Right lobe of liver (tissue), 6 donors: Measurements from ENCODE around the gene XRN1. TPM values are rescaled to one million over a fixed set of nuclear protein-coding genes. Genes with fewer than 3 reads are reported as not detected.

Source experiments
- ATAC-seq, 4 donors: fragments of 200-7000 bp; cut with Tn5 transposase; one replicate each; pipeline ENCODE4 v1.9.1; 2020; ENCODE audit warnings: mild to moderate bottlenecking in 4 of 4, moderate library complexity in 4 of 4
- DNase-seq, 3 donors: peaks; one replicate each; pipeline ENCODE4 v3.0.0-alpha.2; 2020
- H3K27ac ChIP-seq, 3 donors: fragments of 200-600 bp; one replicate each; pipeline ENCODE4 v1.8.0; 2022
- H3K27me3 ChIP-seq, 2 donors: fragments of 200-600 bp; one replicate each; pipeline ENCODE4 v1.8.0; 2022
- H3K36me3 ChIP-seq, 4 donors: fragments of 200-600 bp; sonication (generic) in 1 of 4; one replicate each; pipeline versions ENCODE4 v1.5.1 to v1.8.0; 2017 to 2022; ENCODE audit warnings: control low read depth in 1 of 4
- H3K4me1 ChIP-seq, 4 donors: fragments of 200-600 bp; sonication (generic) in 1 of 4; one replicate each; pipeline versions ENCODE4 v1.5.1 to v1.8.0; 2017 to 2022; ENCODE audit warnings: control low read depth in 1 of 4
- H3K4me3 ChIP-seq, 3 donors: fragments of 200-600 bp; one replicate each; pipeline ENCODE4 v1.8.0; 2022
- H3K9me3 ChIP-seq, 4 donors: fragments of 200-600 bp; sonication (generic) in 1 of 4; one replicate each; pipeline versions ENCODE4 v1.5.1 to v1.8.0; 2017 to 2022; ENCODE audit warnings: control low read depth in 1 of 4
- CTCF ChIP-seq, 4 donors: fragments of 200-600 bp in 3 of 4; fragments of 450-650 bp in 1 of 4; IDR thresholded peaks; one replicate each; pipeline versions ENCODE4 v1.5.1 to v1.8.0; 2016 to 2022; ENCODE audit warnings: antibody characterized with exemption in 4 of 4, mild to moderate bottlenecking in 2 of 4
- POLR2A ChIP-seq: fragments of 450-650 bp; IDR thresholded peaks from one replicate; pipeline ENCODE4 v1.6.1; 2017; ENCODE audit warnings: antibody characterized with exemption, mild to moderate bottlenecking
- WGBS: methylation state at CpG from one replicate; pipeline ENCODE4 v1.1.6; 2018; ENCODE audit warnings: low coverage, low lambda C conversion rate; ENCODE audit not compliant: insufficient coverage; ENCODE audit errors: missing lambda C conversion rate; 5-methylcytosine and 5-hydroxymethylcytosine counted together
- intact Hi-C, 2 donors: fragments of 100-400 bp; cut with DNase I; formaldehyde crosslinking; loops; one replicate each; pipeline versions ENCODE4 v1.11.2 to v1.14.1; 2022
- total RNA-seq, 6 experiments: library from RNA; depleted of rRNA in 2 of 6; stranded (reverse); fragments of >200 nt in 2 of 6; fragmentation: NEBNext Ultra II Directional in 3 of 6; extraction: Animal tissue kit (Norgen Biotek cat#: 25700) in 3 of 6; gene quantifications; one replicate each; pipeline versions ENCODE4 v1.1.0 to v1.2.4, GENCODE V29; 2016 to 2023
- donor health status: DM: no; HTN: yes; CAD: no.
- donor health status: DM: no; HTN: no; CAD: no.
- donor health status: DM: no; HTN: no; CAD: no.
- donor health status: DM: no; HTN: yes; CAD: no.
- donor health status: DM: no; HTN: yes; CAD: no.

The XRN1 gene
- total RNA-seq, 6 experiments from 2014 or later, result 21.4 to 30.8 (median 24.8) TPM

GRCh38 chr3:142274908-142275307, 172.9 kb downstream of the XRN1 start:
- DNase-seq (no peak), ATAC-seq (no peak)
- 88% methylated on average over 1 of the region's 1 CpG for WGBS
- no peaks in the 10 kb centered on the region for H3K9me3 ChIP-seq
- no peaks in the 10 kb centered on the region for H3K36me3 ChIP-seq
- H3K4me3 ChIP-seq, result no peak overlapping the region
- H3K4me1 ChIP-seq, result no peaks in the 10 kb centered on the region
- intact Hi-C loops, result no loop called here
- H3K27me3 ChIP-seq, result no peaks in the 10 kb centered on the region
- H3K27ac ChIP-seq, result no peak overlapping the region
- TF ChIP-seq POLR2A (no peak), CTCF (IDR thresholded peaks at IDR 0.05) (no peak)

- no peaks in the 10 kb centered on the region for H3K9me3 ChIP-seq
- H3K4me1 ChIP-seq, result no peaks in the 10 kb centered on the region
- no peak overlapping the region for H3K4me3 ChIP-seq
- ATAC-seq, result no peak
- no peak for TF ChIP-seq POLR2A
- no peak for TF ChIP-seq CTCF (IDR thresholded peaks at IDR 0.05)
- no peak for DNase-seq
- intact Hi-C loops, result no loop called here
- no peaks in the 10 kb centered on the region for H3K36me3 ChIP-seq
- no peak overlapping the region for H3K27ac ChIP-seq
- no peaks in the 10 kb centered on the region for H3K27me3 ChIP-seq
Measured at GRCh38 chr3:142273501-142273900, 174.3 kb downstream of the XRN1 start.

- no peak for ATAC-seq
- H3K9me3 ChIP-seq, result no peaks in the 10 kb centered on the region
- WGBS, result 82% methylated on average over 7 of the region's 8 CpGs
- no peak for DNase-seq
- H3K27me3 ChIP-seq, result no peaks in the 10 kb centered on the region
- no peaks in the 10 kb centered on the region for H3K36me3 ChIP-seq
- no peak overlapping the region for H3K4me3 ChIP-seq
- no peak overlapping the region for H3K27ac ChIP-seq
- intact Hi-C loops, result no loop called here
- TF ChIP-seq POLR2A, result no peak
- TF ChIP-seq CTCF (IDR thresholded peaks at IDR 0.05), result no peak
- H3K4me1 ChIP-seq, result no peaks in the 10 kb centered on the region
Measured at GRCh38 chr3:142272200-142272891, 175.5 kb downstream of the XRN1 start.

- Histone ChIP-seq H3K4me1 (no peaks in the 10 kb centered on the region), H3K27me3 (no peaks in the 10 kb centered on the region), H3K36me3 (no peaks in the 10 kb centered on the region), H3K4me3 (no peak overlapping the region), H3K27ac (no peak overlapping the region), H3K9me3 (no peaks in the 10 kb centered on the region)
- ATAC-seq, result peak; percentile 38 to 62 (median 52)
- no peak for DNase-seq
- intact Hi-C loops, result no loop called here
- TF ChIP-seq CTCF (IDR thresholded peaks at IDR 0.05), result no peak
- WGBS, result 56% methylated on average over 3 of the region's 3 CpGs
Measured at GRCh38 chr3:142270407-142270806, 177.4 kb downstream of the XRN1 start.

GRCh38 chr3:142269767-142270166, 178.1 kb downstream of the XRN1 start:
- TF ChIP-seq POLR2A (no peak), CTCF (IDR thresholded peaks at IDR 0.05) (no peak)
- no peak overlapping the region for H3K27ac ChIP-seq
- WGBS, result 36% methylated on average over 1 of the region's 1 CpG
- DNase-seq (no peak), ATAC-seq (no peak)
- no peaks in the 10 kb centered on the region for H3K36me3 ChIP-seq
- intact Hi-C loops, result no loop called here
- no peak overlapping the region for H3K4me3 ChIP-seq
- no peaks in the 10 kb centered on the region for H3K4me1 ChIP-seq
- H3K9me3 ChIP-seq, result no peaks in the 10 kb centered on the region
- H3K27me3 ChIP-seq, result no peaks in the 10 kb centered on the region
